HG03060 (cell line): ENCODE data around the gene DUSP2.
"Not testable (repeated sequence)": the region's sequence is repeated elsewhere in the genome, so short reads cannot be mapped to it uniquely, and the experiment has no call there.

ENCODE experiments used
- ATAC-seq: cut with Tn5 transposase; IDR thresholded peaks from one replicate; pipeline ENCODE4 v1.9.1; 2021; ENCODE audit warnings: low read depth, moderate number of reproducible peaks; ENCODE audit not compliant: unreplicated experiment

DUSP2 gene

GRCh38 chr2:96163768-96164429, 18.7 kb upstream of the DUSP2 start:
- ATAC-seq, result peak; percentile 30

- no peak for ATAC-seq
Observed at GRCh38 chr2:96163415-96163767, 18.2 kb upstream of the DUSP2 start.

GRCh38 chr2:96161898-96162297, 16.7 kb upstream of the DUSP2 start:
- ATAC-seq, result no peak

DNA sequence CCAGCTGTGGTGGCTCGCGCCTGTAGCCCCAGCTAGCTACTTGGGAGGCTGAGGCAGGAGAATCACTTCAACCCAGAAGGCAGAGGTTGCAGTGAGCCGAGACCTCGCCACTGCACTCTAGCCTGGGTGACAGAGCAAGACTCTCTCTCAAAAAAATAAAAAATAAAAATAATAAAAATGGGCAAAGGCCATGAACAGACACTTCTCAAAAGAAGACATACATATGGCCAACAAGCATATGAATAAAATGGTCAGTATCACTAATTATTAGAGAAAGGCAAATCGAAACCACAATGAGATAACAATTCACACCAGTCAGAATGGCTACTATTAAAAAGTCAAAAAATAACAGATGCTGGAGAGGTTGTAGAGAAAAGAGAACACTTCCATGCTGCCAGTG, 15.1 kb upstream of the DUSP2 start:
- not testable (repeated sequence) for ATAC-seq

DNA sequence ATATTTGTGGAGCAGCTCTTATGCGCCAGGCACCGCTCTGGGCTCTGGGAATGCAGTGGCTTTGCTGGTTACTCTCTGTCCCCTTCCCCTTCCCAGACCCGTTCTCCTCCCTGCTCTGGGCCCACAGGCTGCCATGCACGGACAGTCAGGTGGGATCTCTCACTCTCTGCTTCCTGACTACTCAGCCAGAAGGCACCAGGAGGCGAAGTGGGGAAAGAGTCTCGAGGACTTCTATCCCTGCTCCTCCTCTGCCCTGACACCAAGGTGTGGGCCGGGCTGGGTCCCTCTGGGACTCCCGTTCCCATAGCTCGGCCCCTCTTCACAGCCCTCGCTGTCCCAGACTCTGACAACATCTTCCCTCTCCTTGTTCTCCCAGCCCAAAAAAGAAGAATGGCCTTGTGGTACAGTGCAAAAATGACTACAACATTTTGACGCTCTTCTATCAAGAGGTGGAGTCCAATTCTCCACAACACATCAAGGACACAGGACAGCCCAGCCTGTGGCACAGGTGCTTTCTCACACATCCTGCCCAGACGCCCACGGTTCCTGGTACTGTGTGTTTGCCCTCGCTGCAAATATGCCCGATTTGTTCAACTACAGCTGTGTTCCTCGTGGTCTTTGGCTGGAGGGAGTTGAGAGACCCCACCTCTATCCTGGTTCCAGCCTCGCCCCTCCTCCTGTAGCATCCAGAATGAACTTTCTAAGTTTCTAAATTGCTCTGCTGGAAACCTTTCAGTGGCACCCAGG, 14.0 kb upstream of the DUSP2 start:
- ATAC-seq, result no peak

GRCh38 chr2:96158554-96158940, 13.3 kb upstream of the DUSP2 start:
- no peak for ATAC-seq

- peak; percentile 37 for ATAC-seq
Observed at GRCh38 chr2:96157649-96158553, 12.7 kb upstream of the DUSP2 start.

DNA sequence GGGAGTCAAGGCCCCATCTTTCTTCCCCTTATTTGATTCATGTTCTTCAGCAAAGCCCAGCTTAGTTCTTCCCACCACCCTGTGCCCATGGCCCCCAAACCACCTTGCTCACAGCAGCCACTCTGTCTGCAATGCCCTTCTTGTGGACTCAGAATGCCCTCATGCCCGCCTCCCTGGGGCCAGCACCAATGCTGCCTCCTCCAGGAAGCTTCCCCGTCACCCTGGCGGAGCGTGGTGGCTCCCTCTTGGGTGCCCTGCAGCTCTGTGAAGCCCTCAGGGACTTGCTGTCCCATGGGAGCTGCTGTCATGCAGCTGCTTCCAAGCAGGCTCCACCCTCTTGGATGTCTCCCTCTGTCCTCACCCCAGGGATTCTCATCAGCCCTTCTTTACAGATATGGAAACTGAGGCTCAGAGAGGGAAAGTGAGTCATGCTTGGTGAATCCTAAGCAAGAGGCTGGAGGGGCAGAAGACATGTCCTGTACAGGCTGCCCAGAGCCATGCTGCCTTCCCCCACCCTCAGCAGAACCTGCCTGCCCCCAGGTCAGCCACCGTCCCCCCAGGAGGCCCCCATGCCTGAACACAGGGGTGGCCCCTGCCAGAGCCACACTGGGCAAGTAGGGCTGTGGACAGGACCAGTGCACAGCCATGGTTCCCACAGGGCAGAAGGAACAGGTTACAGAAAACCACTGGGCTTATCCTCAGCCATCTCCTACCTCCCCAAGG, 11.8 kb upstream of the DUSP2 start:
- ATAC-seq, result peak; percentile 33

DNA sequence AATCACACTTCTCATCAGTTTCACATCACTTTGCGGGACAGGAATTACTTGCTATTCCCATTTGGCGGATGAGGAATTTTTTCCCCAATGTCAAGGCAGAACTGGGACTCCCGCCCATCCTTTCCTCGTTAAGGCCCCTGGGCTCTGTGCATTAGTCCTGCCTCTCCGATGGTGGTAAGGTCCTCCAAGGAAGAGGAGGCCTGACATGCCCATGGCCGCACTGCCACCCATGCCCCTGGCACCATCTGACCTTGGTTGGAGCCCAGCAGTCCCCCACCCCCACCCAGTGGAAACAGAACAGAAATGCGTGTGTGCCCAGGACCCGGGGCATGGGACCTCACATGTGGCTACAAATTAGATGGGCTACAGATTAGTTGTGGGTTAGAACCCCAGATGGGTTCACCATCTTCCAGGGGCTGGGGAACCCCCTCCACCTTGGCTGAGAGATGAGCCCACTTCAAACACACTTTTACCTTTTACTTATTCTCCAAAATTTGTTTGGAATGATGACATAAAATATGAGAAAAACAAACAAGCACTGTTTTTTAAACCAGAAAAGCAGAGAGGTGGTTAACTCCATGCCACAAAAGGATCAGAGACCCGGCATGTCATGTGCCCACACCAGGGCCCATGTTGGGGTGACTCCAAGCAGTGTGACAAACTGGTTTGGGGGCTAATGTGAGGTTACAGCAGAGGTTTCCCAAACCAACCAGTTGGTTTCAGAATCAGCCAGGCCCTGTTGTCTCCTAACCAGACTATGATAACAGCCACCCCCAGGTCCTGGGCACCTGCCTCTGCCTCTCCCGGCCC, 11.0 kb upstream of the DUSP2 start:
- no peak for ATAC-seq

DNA sequence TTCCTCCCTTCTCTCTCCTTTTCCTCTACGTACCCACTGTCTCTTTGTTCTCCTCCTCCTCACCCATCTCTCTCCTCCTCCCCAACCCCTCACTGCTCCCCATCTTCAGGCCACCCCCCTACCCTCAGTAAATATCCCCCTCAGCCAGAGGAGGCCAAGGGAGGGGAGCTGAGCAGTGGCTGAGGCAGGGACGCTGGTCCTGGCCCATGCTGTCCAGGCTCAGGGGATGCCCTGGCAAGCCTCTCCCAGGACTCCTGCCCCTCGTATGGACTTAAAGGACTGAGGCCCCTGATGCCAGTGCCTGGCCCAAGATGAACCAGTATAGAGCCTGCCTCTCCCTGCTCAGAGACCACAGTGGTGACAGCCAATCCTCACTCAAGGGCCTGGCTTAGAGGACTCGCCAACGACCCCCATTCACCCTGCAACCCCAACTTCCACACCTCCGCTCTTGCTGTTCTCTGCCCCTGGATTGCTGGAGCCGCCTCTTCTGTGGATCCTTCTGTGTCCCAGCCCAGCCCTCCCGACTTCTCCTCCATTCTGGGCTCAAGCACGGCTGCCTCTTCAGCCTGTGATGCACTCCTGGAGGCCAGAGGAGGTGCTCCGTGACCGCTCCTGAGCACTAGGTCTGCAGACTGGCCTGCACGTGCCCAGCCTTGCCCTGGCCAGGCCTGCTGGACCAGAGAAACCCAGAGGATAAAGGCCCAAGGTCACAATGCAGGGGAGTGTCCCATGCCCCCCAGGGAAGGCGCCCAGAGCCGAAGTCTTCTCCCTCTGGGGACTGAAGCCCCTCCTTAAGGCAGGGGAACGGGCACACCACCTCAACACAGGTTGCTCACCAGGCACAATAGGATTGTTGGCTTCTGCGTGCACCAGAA, 9.5 kb upstream of the DUSP2 start:
- ATAC-seq, result no peak

DNA sequence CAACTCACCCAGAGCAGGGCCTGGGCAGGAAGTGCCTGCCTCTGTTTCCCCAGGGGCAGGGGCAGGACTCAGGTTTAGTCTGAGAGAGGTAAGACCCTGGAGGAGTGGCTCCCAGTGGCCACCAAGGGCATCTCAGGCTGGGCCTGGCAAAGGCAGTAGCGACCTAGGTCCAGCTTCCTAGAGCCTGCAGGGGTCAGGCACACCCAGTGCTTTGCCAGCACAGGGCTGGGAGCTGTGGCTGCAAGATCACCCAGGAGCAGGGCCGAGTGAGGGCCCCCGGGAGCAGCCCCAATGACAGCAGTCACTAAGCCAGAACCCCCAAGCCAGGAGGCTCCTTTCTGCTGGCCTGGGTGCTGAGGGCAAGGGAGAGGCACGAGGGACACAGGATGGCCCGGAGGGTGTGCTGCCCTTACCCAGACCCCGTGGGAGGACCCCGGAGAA, 8.8 kb upstream of the DUSP2 start:
- no peak for ATAC-seq

- ATAC-seq, result no peak
Observed at GRCh38 chr2:96153291-96153713, 8.1 kb upstream of the DUSP2 start.

- no peak for ATAC-seq
Observed at GRCh38 chr2:96152304-96153161, 7.3 kb upstream of the DUSP2 start.

DNA sequence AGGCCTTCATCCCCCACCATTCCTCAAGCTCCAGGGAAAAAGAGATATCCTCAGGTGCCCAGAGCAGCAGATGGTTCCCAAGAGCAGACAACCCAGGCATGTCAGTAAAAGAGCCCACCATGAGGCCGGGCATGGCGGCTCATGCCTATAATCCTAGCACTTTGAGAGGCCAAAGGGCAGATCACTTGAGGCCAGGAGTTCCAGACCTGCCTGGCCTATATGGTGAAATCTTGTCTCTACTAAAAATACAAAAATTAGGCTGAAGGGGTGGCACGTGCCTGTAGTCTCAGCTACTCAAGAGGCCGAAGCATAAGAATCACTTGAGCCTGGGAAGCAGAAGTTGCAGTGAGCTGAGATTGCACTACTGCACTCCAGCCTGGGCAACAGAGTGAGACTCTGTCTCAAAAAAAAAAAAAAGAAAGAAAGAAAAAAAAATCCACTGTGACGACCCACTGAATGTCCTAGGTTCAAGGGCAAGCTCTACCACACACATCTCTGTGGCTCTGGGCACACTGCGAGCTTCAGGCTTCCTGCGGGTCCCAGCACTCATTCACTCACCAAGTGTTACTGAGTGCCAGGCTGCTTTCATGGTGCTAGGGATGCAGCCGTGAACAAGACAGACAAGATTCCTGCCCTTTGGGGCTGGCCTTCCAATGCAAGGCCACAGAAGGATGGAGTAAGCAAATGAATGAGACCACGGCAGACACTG, 6.5 kb upstream of the DUSP2 start:
- ATAC-seq, result no peak

- ATAC-seq, result no peak
Observed at GRCh38 chr2:96150791-96151594, 5.8 kb upstream of the DUSP2 start.

- no peak for ATAC-seq
Observed at GRCh38 chr2:96150007-96150640, 4.9 kb upstream of the DUSP2 start.
